ACC112 (cell line): ENCODE data around the gene OR13C8.
"Not testable (repeated sequence)": the region's sequence is repeated elsewhere in the genome, so short reads cannot be mapped to it uniquely, and the experiment has no call there.

Experiments used
- H2AFZ ChIP-seq: fragments of 200-600 bp; sonication (generic); one replicate; pipeline ENCODE4 v1.6.0; 2017; ENCODE audit warnings: antibody characterized with exemption, low read length; ENCODE audit not compliant: unreplicated experiment
- H3K27ac ChIP-seq: fragments of 200-600 bp; sonication (generic); 2 replicates; pipeline ENCODE4 v1.5.1; 2014; ENCODE audit warnings: low read depth, mild to moderate bottlenecking, antibody characterized with exemption, low read length, moderate library complexity
- H3K27me3 ChIP-seq: fragments of 200-600 bp; sonication (generic); 2 replicates; pipeline ENCODE4 v1.6.1; 2014; ENCODE audit warnings: mild to moderate bottlenecking, antibody characterized with exemption, low read length, moderate library complexity, mixed read lengths; ENCODE audit not compliant: insufficient read depth
- H3K36me3 ChIP-seq: fragments of 200-600 bp; sonication (generic); 2 replicates; pipeline ENCODE4 v1.6.1; 2016; ENCODE audit warnings: mild to moderate bottlenecking, antibody characterized with exemption, low read length, moderate library complexity, mixed read lengths; ENCODE audit not compliant: insufficient read depth
- H3K4me1 ChIP-seq: fragments of 200-600 bp; sonication (generic); one replicate; pipeline ENCODE4 v1.6.1; 2016; ENCODE audit warnings: low read length, mixed read lengths; ENCODE audit not compliant: insufficient read depth, unreplicated experiment, control insufficient read depth
- H3K4me3 ChIP-seq: fragments of 200-600 bp; sonication (generic); 2 replicates; pipeline ENCODE4 v1.5.1; 2014; ENCODE audit warnings: mild to moderate bottlenecking, low read depth, low read length
- H3K79me2 ChIP-seq: fragments of 200-600 bp; sonication (generic); one replicate; pipeline ENCODE4 v1.6.0; 2016; ENCODE audit warnings: low read length; ENCODE audit not compliant: control insufficient read depth, unreplicated experiment, insufficient read depth

Gene OR13C8

GRCh38 chr9:104572612-104573011 lies 3.6 kb downstream of the OR13C8 start:
- Histone ChIP-seq H3K36me3 (no peaks in the 10 kb centered on the region), H3K79me2 (no peaks in the 10 kb centered on the region), H2AFZ (no peak overlapping the region), H3K4me3 (no peak overlapping the region), H3K27me3 (0 out of 2 replicates have a peak, but pooled peaks cover 5% of the 10 kb centered on the region), H3K27ac (no peak overlapping the region), H3K4me1 (no peaks in the 10 kb centered on the region)

GRCh38 chr9:104575456-104575855 lies 6.5 kb downstream of the OR13C8 start:
- no peaks in the 10 kb centered on the region for H3K79me2 ChIP-seq
- H3K36me3 ChIP-seq: no peaks in the 10 kb centered on the region
- peaks cover 10% of the 10 kb centered on the region; the same call in 1 of the 2 replicates for H3K27me3 ChIP-seq
- no peak overlapping the region for H2AFZ ChIP-seq
- H3K4me3 ChIP-seq: no peak overlapping the region
- no peaks in the 10 kb centered on the region for H3K4me1 ChIP-seq
- H3K27ac ChIP-seq: no peak overlapping the region

DNA sequence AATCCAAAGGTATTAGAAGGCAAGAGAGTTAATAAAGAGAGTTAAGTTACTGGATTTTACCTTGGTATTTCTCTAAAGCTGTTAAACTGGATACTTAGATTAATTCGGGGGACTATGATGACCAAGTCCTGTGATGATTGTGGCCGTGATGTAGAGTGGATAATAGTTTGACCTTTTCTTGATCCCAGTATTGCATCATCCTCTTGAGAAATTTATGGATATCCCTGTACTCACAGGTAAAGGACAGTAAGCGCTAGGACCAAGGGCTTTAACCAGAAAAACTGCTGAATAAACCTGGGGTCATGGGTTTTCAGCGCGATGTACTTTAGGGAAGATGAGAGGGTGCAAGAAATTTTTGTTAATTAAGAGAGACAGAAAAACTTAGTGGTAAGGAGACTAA lies 8.3 kb downstream of the OR13C8 start:
- Histone ChIP-seq H3K36me3 (no peaks in the 10 kb centered on the region), H3K4me3 (no peak overlapping the region), H3K27me3 (peaks cover 7% of the 10 kb centered on the region; the same call in 1 of the 2 replicates), H2AFZ (no peak overlapping the region), H3K79me2 (no peaks in the 10 kb centered on the region), H3K27ac (no peak overlapping the region), H3K4me1 (no peaks in the 10 kb centered on the region)

GRCh38 chr9:104580562-104580961 lies 11.6 kb downstream of the OR13C8 start:
- H3K4me1 ChIP-seq: no peaks in the 10 kb centered on the region
- H2AFZ ChIP-seq: no peak overlapping the region
- H3K27me3 ChIP-seq: peaks cover 10% of the 10 kb centered on the region; the same call in 1 of the 2 replicates
- no peak overlapping the region for H3K4me3 ChIP-seq
- H3K36me3 ChIP-seq: no peaks in the 10 kb centered on the region
- no peaks in the 10 kb centered on the region for H3K79me2 ChIP-seq
- no peak overlapping the region for H3K27ac ChIP-seq

DNA sequence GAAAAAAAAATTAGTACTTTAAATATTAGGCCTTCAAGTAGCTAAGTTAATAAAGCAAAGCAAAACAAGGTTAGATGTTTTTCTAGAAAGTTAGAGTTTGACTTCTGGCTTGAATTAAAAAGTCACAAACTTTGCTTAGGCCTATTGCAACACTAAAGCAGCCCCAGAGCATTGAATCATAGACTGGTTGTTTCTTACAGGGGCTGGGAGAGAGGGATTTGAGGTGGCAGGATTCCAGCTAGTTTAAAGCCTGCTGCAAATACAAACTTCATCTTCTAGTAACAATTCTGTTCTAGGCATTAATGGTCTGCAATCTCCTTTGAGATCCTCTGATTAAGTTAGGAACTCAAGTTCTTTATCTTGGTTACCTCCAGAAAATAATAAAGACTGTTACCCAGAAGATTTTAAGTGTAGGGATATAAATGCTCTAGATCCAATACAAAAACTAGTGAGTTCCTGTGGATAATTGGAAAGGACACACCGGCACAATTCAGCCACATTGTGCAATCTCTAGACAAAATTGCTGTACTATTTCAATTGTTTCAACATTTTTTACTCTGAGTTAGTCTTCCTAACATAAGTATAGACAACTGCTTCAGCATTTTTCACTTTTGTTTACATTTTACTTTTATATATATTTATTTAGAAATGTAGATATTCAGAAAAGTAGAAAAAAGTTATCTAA lies 17.7 kb downstream of the OR13C8 start:
- H3K4me1 ChIP-seq: no peaks in the 10 kb centered on the region
- H3K36me3 ChIP-seq: no peaks in the 10 kb centered on the region
- H2AFZ ChIP-seq: no peak overlapping the region
- 0 out of 2 replicates have a peak, but pooled peaks cover 3% of the 10 kb centered on the region for H3K27me3 ChIP-seq
- H3K27ac ChIP-seq: no peak overlapping the region
- no peaks in the 10 kb centered on the region for H3K79me2 ChIP-seq
- no peak overlapping the region for H3K4me3 ChIP-seq

- Histone ChIP-seq H3K36me3 (no peaks in the 10 kb centered on the region), H3K27ac (no peak overlapping the region), H3K79me2 (no peaks in the 10 kb centered on the region), H3K4me3 (no peak overlapping the region), H2AFZ (no peak overlapping the region), H3K4me1 (no peaks in the 10 kb centered on the region), H3K27me3 (peaks cover 3% of the 10 kb centered on the region; the same call in 1 of the 2 replicates)
Observed at GRCh38 chr9:104589626-104590025, 20.7 kb downstream of the OR13C8 start.

GRCh38 chr9:104598749-104599148 lies 29.8 kb downstream of the OR13C8 start:
- H3K36me3 ChIP-seq, H2AFZ ChIP-seq, H3K79me2 ChIP-seq, H3K4me3 ChIP-seq, H3K4me1 ChIP-seq, H3K27ac ChIP-seq: not testable (repeated sequence)
- H3K27me3 ChIP-seq: peaks cover 17% of the 10 kb centered on the region

- H3K79me2 ChIP-seq, H3K27ac ChIP-seq, H3K4me3 ChIP-seq, H3K36me3 ChIP-seq, H3K4me1 ChIP-seq, H2AFZ ChIP-seq: not testable (repeated sequence)
- H3K27me3 ChIP-seq: peaks cover 14% of the 10 kb centered on the region
Observed at GRCh38 chr9:104599313-104599712, 30.3 kb downstream of the OR13C8 start, which contains the start of gene OR13C5. OR13C5 (minus strand) TSS chr9:104599413; CDS start chr9:104599413, 0 bp downstream.

DNA sequence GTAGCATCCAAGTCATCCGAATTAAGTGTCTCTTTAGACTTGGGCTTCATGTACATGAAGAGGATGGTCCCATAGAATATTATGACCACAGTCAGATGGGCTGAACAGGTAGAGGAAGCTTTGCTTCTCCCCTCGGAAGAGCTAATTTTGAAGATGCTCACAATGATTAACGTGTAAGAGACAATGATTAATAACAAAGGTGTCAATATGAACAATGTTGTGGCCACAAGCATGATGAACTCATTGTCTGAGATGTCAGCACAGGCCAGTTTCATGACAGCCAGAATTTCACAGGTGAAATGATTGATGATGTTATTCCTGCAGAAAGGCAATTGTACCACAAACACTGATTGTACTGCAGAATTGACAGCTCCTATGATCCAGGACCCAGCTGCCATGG lies 35.8 kb downstream of the OR13C8 start:
- H3K4me1 ChIP-seq: no peaks in the 10 kb centered on the region
- no peaks in the 10 kb centered on the region for H3K79me2 ChIP-seq
- no peak overlapping the region for H3K27ac ChIP-seq
- H3K36me3 ChIP-seq: no peaks in the 10 kb centered on the region
- H3K4me3 ChIP-seq: no peak overlapping the region
- H3K27me3 ChIP-seq: peaks cover 6% of the 10 kb centered on the region
- H2AFZ ChIP-seq: no peak overlapping the region

GRCh38 chr9:104605527-104605926 lies 36.6 kb downstream of the OR13C8 start, which contains the start of gene OR13C2:
OR13C2 (minus strand) TSS chr9:104605627; CDS start chr9:104605627, 0 bp downstream.
- not testable (repeated sequence) for H3K4me3 ChIP-seq, H2AFZ ChIP-seq, H3K79me2 ChIP-seq, H3K4me1 ChIP-seq, H3K27ac ChIP-seq, H3K36me3 ChIP-seq, H3K27me3 ChIP-seq

- no peak overlapping the region for H2AFZ ChIP-seq
- no peak overlapping the region for H3K4me3 ChIP-seq
- H3K27ac ChIP-seq: no peak overlapping the region
- no peaks in the 10 kb centered on the region for H3K36me3 ChIP-seq
- no peaks in the 10 kb centered on the region for H3K4me1 ChIP-seq
- H3K79me2 ChIP-seq: no peaks in the 10 kb centered on the region
- peaks cover under 1% of the 10 kb centered on the region; the same call in 1 of the 2 replicates for H3K27me3 ChIP-seq
Observed at GRCh38 chr9:104606152-104606551, 37.2 kb downstream of the OR13C8 start.
